HG03025 (cell line): ENCODE results near the gene SCGB1A1.

Source experiments
- ATAC-seq: cut with Tn5 transposase; IDR thresholded peaks from one replicate; pipeline ENCODE4 v1.9.1; 2021; ENCODE audit warnings: mild to moderate bottlenecking, moderate library complexity; ENCODE audit not compliant: unreplicated experiment, low FRiP score

The SCGB1A1 gene

GRCh38 chr11:62395885-62396551 lies 22.8 kb upstream of the SCGB1A1 start:
- no peak for ATAC-seq

GRCh38 chr11:62398011-62398994 lies 20.5 kb upstream of the SCGB1A1 start:
- no peak for ATAC-seq

GRCh38 chr11:62399172-62399877 lies 19.5 kb upstream of the SCGB1A1 start:
- no peak for ATAC-seq

- no peak for ATAC-seq
These were observed 19.0 kb upstream of the SCGB1A1 start for GRCh38 chr11:62399878-62400266.

- ATAC-seq, result no peak
These were observed 18.6 kb upstream of the SCGB1A1 start for GRCh38 chr11:62400281-62400680.

- ATAC-seq, result no peak
These were observed 18.1 kb upstream of the SCGB1A1 start for GRCh38 chr11:62400760-62401159.

- ATAC-seq, result no peak
These were observed 17.5 kb upstream of the SCGB1A1 start for GRCh38 chr11:62401356-62401755.

- no peak for ATAC-seq
These were observed 17.0 kb upstream of the SCGB1A1 start for GRCh38 chr11:62401811-62402210.

GRCh38 chr11:62402226-62402959 lies 16.4 kb upstream of the SCGB1A1 start:
- ATAC-seq, result no peak

GRCh38 chr11:62402960-62403730 lies 15.7 kb upstream of the SCGB1A1 start:
- ATAC-seq, result no peak

- ATAC-seq, result no peak
These were observed 14.4 kb upstream of the SCGB1A1 start for GRCh38 chr11:62404435-62404834.

GRCh38 chr11:62404901-62405300 lies 13.9 kb upstream of the SCGB1A1 start:
- ATAC-seq, result no peak

GRCh38 chr11:62406034-62406433 lies 12.8 kb upstream of the SCGB1A1 start:
- no peak for ATAC-seq

- no peak for ATAC-seq
These were observed 9.0 kb upstream of the SCGB1A1 start for GRCh38 chr11:62409831-62410230.

GRCh38 chr11:62410972-62411371 lies 7.9 kb upstream of the SCGB1A1 start:
- ATAC-seq, result no peak

GRCh38 chr11:62411524-62411923 lies 7.3 kb upstream of the SCGB1A1 start:
- ATAC-seq, result no peak

- no peak for ATAC-seq
These were observed 5.7 kb upstream of the SCGB1A1 start for GRCh38 chr11:62413060-62413696.

GRCh38 chr11:62416596-62416995 lies 2.2 kb upstream of the SCGB1A1 start:
- no peak for ATAC-seq

- no peak for ATAC-seq
These were observed 697 bp upstream of the SCGB1A1 start for GRCh38 chr11:62418136-62418535.
